GM19452 (cell line): ENCODE results near the gene ARSG.

ENCODE experiments used
- ATAC-seq: cut with Tn5 transposase; IDR thresholded peaks from one replicate; pipeline ENCODE4 v1.9.1; 2021; ENCODE audit not compliant: unreplicated experiment

The ARSG gene

GRCh38 chr17:68446626-68447041, 155.3 kb downstream of the ARSG start:
- no peak for ATAC-seq

- ATAC-seq, result no peak
These were observed 157.9 kb downstream of the ARSG start for GRCh38 chr17:68449021-68449739.

DNA sequence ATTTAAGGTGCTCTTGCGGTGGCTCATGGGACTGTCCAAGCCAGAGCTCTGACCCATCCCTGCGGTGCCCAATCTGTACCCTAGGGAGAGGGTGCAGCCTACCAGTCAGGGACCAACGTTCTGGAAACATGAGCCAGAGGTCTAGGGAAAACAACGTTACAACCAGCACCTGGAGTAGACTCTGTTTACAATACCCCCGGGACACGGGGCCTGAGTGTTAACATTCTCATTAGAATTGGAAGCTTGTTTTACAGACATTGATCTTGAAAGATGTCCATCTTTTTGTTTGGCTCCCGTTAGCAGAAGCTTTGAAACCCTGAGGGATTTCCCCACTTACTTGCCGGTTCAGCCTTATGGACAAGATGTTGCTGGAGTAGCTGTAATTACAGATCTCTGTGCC, 159.1 kb downstream of the ARSG start:
- no peak for ATAC-seq

DNA sequence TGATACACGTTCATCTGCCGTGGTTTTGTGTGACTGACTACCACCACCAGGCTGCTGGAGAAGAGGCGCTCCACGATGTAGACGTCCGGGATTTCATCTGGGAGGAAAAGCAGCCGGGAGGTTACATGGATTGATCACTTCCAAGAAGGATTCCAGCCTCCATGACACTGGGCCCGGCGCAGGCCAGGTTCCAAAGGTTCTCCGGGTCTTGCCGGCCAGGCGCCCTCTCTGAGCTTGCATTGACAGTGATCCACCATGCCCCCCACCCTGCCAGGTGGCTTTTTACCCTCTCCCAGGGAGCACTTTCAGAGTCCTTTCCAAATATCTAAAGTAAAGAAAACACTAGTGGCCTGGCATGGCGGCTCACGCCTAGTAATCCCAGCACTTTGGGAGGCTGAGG, 159.5 kb downstream of the ARSG start:
- no peak for ATAC-seq

DNA sequence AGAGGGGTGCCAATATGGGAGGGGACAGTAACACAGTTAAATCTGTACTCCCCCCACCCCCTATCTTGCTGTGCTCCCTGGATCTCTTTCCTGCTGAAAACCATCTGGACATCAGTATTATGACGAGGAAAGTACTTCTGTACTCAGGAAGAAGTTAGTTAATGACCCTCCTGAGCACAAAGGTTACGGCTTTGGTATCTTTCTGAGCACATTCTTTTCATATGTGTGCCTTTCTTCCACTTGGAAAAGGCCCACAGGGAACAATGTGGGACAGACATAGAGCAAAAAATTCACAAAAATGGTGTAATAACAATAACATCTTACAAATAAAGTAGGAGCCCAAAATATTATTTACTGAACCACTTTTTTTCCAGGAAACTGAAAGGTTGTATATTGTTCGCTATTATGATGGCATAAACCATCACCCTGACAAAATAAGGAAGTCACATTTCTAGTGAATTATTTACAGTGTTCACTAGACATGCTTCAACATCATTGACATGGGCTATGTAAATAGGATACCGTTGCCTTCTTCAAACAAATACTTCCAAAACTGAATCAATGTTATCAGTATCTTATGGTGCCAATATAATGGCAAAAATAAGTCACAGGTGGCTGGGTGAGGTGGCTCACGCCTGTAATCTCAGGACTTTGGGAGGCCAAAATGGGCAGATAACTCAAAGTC, 160.5 kb downstream of the ARSG start:
- ATAC-seq, result no peak

DNA sequence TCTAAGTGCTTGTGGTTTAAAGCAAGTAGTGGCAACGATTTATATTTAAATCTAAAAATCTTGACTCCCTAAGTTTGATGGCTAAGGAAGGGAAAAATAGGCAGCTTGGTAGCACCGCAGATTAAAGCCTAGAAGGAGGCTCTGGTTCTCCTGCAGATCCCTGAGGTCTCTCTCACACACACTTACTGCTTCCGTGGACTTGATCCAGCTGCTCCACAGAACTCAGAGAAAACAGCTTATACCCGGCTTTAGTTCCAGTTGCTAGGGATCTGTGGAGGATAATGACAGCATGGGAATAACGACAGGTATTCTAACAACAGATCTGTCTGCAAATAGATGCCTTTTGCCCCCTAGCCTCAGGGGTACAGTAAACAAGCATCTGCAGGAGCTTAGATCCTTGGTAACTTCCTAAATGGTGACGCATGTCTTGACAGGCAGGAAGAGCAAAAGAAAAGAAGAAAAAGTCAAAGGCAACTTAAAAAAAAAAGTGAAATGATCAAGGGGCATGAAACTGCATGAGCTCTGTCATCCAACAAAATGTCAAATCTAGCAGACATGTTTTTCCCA, 161.5 kb downstream of the ARSG start:
- ATAC-seq, result no peak

GRCh38 chr17:68453991-68454665, 162.8 kb downstream of the ARSG start:
- ATAC-seq, result no peak

- no peak for ATAC-seq
These were observed 164.6 kb downstream of the ARSG start for GRCh38 chr17:68455901-68456338.

- ATAC-seq, result no peak
These were observed 165.3 kb downstream of the ARSG start for GRCh38 chr17:68456339-68457167.

- peak; percentile 30 for ATAC-seq
These were observed 165.9 kb downstream of the ARSG start, which contains the start of gene WIPI1 for GRCh38 chr17:68457168-68457538. Gene WIPI1 (minus strand): TSS chr17:68457496. CDS start chr17:68457421, 75 bp downstream.

DNA sequence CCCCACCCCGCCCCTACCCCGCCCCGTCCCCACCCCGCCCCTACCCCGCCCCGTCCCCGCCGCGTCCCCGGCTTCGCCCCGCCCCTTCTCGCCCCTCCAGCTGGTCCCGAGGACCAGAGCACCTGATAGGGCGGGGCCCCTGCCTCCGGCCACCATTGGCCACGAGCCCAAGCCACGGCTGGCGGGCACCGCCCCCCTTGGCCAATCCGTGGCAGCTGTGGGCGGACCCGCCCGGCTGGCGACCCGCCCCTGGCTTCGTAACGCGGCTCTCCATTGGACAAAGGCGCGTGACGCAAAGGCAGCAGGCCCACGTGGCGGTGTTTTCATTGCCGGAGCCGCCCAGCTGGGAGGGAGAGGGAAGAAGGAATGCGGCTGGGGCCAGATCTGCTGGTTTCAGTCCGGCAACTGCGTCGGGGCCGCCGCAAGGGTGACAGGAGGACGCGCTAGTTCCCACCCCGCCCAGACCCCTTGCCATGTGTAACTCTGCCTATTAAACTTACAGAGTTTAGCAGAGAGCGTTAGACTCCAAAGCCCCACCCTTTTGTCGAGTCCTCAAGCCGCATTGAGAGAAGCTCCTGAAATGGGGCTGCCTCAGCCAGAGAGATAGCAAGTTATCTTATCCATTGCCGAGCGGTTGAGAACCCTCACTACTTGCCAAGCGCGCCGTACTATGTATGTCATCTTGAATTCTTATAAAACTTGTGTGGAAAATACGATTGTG, 166.4 kb downstream of the ARSG start:
- ATAC-seq, result peak; percentile 70

DNA sequence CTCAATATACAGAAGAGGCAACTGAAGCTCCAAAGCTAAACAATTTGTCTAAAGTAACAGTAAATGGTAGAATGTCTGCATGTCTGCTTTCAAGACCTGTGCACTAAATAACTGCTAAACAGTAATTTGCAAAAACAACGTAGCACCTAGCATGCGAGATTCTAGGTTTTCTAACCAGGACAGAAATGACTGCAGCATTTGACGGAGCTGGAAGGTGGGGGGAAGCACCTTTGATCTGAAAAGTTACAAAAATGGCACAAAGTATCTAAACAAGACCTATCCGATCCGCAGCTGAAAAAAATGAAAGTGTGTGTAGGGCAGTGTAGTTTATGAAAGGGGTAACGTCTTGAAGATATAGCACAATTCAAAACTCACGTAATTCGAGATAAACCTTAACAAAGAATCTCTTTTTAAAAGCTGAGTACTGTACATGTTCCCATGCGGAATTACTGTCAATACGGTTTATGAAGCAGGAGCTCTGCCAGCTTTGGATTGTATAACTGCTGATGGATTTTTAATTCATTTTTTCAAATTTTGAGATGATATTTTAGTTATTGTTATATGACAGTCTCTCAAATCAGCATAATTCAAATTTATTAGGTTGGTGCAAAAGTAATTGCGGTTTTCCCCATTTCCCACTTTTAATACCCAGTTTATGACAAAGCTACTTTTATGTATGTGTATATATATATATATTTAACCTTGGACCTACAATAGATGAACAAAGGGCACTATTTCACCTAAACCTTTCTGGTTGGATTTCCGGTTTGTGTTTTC, 167.2 kb downstream of the ARSG start:
- ATAC-seq, result no peak

DNA sequence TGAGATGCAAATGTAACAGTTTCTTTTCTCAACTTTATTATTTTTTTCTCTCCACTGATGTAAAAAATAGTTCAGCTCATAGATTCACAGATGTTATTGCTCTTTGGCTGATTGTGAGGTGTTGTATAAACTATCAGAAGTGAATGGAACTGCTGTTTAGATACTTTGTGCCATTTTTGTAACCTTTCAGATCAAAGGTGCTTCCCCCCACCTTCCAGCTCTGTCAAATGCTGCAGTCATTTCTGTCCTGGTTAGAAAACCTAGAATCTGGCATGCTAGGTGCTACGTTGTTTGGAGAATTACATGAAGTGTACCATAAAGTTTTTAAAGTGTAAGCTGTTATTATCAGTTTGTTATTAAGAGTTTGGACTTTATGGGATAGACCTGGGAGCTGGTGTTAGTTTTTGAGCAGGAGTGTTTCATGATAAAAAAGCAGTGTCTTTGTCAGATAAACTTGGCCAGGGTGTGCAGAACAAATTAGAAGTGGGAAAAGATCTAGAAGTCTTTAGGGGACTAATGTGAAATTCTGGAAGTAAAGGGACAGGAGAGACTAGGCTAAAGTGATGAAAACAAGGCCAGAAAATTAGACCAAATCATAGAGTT, 167.8 kb downstream of the ARSG start:
- peak; percentile 22 for ATAC-seq

DNA sequence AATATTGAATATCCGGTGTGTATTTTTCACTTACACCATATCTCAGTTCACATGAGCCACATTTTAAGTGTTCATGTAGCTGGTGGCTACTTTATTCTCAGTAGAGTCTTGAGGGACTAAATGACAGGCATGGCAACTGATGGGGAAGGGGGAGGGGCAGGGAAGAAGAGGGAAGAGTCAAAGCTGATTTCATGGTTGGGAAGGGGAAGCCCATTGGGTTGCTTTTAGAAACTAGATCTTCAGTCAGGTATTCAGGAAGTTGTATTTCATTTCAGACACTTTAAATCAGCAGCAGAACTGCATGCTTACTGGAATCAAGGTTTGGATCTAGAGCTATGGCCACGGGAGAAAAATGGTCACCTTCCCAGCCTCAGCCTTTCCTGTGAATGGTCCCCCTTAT, 168.9 kb downstream of the ARSG start:
- no peak for ATAC-seq

DNA sequence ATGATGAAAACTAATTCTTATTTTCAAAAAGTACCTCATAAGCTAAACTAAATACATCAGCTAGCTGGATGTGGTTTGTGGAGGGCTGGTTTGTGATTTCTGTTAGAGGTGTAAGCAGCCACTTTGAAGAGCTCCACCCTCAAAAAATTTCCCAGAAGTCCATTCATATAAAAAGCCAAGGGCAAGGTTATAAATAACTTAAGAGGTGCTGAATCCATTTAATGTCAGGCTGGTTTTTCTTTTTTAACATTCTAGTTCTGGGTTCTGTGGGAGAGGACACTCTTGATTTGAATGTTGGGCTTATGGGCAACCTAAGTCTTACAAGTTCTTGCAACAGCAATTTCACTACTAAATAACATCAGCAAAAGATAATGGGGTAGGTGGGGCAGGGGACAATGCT, 169.4 kb downstream of the ARSG start:
- ATAC-seq, result no peak

DNA sequence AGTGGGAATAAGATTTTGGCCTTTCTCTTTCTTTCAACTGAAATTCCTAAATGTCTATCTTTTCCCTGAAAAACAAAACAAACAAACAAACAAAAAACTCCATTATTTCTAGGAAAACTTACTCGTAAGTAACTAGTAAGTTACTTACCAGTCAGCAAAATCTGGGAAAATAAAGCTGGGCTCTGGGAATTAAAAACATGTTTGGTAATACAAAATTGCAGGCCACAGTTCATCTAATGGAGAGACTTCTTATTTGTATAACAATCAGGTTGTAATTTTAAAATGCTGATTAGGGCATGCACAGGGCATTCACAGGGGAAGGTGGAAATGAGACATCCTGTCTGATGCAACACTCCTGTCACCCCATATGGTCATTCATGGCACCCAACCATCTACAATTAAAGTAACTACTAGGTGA, 169.8 kb downstream of the ARSG start:
- no peak for ATAC-seq

GRCh38 chr17:68461589-68461988, 170.3 kb downstream of the ARSG start:
- no peak for ATAC-seq

DNA sequence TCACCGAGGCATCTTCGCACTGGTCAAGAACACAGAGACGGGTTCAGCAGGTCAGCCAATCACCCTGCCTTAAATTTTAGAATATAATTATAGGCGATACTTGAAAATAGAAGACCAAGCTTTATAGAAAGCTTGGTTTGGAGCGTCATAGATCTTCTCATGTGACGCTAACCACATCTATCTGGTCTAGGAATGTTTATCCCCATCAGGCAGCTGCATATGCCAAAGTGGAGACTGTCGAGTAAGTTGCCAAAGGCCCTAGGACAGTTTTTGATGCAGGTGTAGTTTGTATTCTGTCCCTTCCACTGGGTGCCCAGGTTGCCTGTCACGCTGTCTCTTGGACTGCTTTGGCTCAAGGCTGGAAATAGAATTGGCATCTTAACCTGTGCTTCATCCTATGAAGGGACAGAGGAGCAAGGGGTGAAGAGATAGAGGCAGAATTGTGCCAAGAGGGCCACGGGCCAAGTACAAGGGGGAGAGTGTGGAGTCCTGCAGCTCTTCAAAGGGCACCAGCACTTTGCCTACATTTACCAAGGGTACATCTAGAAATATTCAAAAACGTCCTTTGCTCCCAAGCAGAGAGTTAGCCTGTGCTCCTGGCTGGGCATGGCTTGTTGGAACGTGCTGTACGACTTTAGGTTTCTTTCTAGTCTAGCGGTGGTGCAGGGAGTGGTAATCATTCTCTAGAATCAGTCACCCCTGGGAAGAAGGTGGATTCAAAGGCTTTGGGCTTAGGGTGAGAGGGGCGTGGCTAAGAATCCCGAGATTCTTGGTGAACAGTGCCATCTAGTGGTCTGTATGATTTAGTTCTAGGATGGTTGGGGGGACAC, 171.3 kb downstream of the ARSG start:
- peak; percentile 46 for ATAC-seq
